ENCODE measurements around the gene ACKR1.

ACKR1 gene

DNA sequence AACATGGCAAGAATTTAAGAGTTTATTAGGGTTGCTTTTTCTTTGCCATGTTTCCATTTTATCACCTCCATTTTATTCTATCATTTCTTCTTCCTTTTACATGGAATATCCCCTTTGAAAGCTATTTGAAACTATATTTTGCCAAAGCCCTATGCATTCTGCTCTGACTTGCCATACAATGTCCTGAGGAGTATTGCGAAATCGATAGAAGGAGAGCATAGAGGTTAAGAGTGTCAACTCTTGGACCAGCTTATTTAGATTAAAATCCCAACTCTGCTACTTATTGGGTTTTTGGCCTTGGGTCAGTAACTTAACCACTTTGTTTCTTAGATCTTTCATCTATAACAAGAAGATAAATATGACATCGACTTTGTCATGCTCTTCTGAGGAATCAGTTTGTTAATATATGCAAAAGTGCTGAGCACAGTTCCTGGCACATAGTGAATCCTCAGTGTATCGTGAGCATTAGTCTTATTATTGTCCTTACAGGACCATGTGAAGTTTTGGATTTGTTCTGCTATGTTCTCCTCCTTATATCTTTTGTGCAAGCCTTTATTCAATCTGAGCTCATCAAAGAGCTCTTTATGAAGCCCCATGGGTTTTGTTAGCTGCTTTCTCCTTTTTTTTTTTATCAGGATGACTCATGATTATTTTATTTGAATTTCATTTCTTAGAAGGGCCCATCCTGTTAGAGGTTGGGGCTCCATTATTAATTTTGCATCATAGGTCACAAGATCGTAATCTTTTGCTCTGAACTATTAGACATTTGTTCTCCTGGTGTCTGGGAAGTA, 17.6 kb downstream of the ACKR1 start:
- no peak for DNase-seq (ENCODE audit: low spot score)

DNA sequence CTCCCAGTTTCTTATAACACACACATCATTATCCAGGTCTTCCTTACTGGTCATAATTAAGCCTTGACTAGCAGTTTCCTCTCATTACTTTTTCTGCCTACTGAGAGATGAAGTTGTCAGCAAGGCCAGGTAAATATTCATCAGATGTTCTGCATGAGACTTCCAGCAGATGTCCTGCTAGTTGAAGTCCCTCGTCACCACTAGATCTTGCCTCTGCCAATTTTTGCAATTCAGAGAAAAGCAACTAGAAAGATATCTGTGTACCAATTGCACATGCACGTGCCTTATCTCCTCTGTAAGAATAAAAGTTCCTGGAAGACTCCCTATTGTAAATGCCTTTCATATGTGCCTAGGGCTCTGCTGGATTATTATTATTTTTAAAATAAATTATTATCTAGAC, 18.3 kb downstream of the ACKR1 start:
- no peak for DNase-seq (ENCODE audit: low spot score)

DNA sequence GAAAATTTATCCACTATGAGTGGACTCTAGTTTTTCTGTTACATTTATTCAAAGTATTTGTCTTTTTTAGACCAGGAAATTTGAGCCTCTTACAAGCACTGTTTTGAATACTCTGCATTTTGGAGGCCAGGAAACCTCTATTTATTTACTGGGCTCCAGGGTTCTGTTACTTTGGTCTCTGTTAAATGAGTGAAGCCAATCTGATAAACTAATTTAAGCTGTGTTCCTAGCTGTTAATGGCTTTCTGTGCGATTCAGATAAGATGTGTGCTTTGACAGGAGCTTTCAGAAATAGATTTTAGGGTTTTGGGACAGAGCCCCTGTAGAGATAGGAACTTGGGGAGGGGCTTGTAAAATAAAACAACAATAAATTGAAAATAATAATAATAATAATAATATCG, 23.9 kb downstream of the ACKR1 start:
- DNase-seq (ENCODE audit: low spot score), result no peak

DNA sequence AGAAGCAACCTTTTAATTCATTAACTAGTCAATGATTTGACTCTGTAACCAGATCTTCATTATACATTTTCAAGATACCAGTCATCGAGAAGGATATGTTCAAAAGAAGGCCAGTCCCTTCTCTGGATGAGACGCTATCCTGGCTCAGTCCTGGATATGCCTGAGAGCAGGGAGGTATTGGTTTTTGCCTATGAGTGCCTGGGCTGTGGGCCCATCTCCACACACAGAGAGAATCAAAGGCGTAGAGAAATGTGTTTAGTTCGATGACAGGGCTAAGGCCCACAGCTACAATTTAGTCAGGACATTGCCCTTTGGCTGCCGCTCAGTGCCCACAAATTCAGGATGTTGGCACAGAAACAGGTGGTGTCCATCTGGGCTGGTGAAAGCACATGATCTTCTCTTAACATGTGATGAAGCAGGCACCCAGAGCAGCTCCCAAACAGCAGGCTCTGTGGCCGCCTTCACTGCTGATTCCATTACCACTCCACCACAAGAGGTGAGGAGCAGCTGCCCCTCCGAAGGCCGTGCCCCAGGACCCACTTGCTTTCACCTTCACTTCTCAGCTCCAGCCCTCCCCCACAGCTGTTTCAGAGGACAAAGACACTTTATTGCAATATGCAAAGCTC, 24.7 kb downstream of the ACKR1 start:
- DNase-seq (ENCODE audit: low spot score), result no peak

DNA sequence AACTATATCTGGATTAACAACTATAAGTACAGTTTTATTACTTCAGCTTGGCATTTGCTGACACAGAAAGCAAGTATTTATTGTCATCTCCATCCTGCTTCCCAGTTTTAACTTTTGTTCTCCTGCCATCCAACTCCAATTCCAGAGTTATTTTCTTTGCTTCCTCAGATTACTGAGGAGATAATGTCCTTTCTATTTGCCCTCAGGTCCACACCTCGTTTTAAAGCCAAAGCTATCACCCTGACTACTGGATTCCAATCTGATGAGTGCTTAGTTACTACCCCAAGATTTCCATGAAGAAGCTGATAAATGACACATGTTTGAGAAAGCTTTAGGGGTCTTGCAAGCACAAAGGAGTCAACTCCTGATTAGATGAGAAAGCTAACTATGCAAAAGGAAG, 25.2 kb downstream of the ACKR1 start:
- DNase-seq (ENCODE audit: low spot score), result no peak

DNA sequence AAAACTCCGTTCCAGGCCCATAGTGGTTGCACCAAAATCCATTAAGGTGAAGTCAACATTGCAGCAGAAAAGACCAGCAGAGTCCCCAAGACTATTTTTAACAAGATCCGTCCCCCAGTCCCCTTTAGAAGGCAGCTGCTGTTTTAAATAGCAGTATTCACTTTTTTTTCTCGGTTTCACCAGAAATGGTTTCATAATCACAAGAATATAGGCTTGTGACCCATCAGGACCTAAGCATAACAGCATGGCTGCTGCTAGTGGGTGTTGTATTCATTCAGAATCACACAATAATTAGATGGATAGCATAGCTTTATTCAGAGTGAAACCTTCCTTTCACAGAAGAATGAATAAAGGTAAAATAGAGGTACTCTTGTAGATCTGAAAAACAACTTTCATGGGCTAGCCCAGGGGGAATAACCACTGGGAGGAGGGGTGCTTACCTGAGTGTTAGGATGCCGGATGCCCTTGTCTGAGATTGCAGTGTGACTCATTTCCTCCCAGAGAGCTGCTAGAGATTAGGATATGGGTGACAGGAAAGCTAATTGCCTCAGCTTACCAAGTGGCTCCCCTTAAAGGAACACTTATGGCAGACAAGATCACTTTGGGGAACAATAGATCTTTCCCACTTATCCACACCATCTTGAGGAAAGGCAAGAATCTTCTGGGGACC, 35.0 kb downstream of the ACKR1 start:
- no peak for DNase-seq (ENCODE audit: low spot score)

DNA sequence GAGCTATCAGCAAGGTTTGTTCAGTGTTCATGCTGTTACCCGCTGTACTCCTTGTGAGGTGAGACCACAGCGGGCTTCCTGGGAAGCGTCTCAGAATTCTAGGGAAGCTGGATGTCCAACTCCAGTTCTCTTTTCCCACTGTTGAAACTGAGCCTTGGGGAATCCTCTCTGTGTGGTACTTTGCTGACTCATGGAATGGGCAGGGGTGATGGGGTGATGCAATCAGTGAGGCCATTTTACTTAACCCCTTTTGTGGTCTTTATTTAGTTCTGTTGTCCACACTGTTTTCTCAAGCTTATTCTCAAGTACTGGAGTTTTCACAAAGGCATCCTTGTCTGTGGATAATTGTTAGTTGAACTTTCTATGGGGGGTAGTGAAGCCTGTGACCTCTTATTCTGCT, 42.6 kb downstream of the ACKR1 start:
- DNase-seq (ENCODE audit: low spot score), result no peak

DNA sequence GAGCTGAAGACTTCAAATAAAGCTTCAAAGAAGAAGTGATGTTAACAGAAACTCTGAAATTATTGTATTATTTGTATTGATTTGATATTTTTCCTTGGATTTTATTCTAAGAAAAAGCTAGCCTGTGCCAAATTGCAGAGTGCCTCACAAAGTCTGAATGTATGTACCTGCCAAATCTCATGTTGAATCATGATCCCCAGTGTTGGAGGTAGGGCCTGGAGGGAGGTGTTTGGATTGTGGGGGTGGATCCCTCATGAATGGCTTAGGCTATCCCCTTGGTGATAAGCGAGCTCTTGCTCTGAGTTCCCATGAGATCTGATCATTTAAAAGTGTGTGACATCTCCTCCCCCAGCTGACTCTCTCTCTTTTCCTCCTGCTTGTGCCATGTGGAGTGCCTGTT, 43.6 kb downstream of the ACKR1 start:
- DNase-seq (ENCODE audit: low spot score), result no peak

DNA sequence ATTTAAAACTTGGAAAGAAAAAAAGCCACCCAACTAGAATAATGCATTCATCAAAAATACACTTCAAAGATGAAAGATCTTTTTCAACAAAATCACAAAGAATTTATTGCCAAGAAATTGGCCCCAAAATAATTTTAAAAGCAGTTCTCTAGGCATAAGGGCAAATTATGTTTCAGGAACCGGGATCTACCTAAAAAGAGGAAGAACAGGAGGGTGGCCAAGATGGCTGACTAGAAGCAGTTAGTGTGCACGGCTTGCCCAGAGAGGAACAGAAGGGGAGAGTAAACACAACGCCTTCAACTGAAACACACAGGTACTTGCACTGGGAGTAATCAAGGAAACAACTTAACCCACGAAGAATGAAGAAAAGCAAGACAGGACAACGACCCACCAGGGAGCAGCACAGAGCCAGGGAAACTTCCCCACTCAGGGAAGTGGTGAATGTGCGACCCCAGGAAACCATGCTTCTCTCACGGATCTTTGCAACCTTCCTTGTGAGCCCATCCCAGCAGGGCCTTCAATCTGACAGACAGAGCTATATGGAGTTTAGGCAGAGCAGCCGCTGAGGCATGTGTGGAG, 46.1 kb downstream of the ACKR1 start:
- no peak for DNase-seq (ENCODE audit: low spot score)
